Testis (tissue), 2 donors: ENCODE results near the gene TCP1.

Experiments
- CTCF ChIP-seq, 3 experiments: fragments of 450-650 bp in 2 of 3; fragments of 200-600 bp in 1 of 3; sonication (generic) in 1 of 3; IDR thresholded peaks; one replicate each; pipeline ENCODE4 v1.5.1; 2016 to 2019; ENCODE audit warnings: antibody characterized with exemption in 3 of 3, mild to moderate bottlenecking in 2 of 3, moderate library complexity in 1 of 3
- POLR2A ChIP-seq: fragments of 450-650 bp; IDR thresholded peaks from one replicate; pipeline ENCODE4 v1.6.1; 2017; ENCODE audit warnings: antibody characterized with exemption, mild to moderate bottlenecking, moderate library complexity

GRCh38 chr6:159800141-159800865, 10.9 kb upstream of the TCP1 start, which contains the start of gene PNLDC1:
- no peak for TF ChIP-seq CTCF (IDR thresholded peaks at IDR 0.05)
- TF ChIP-seq POLR2A, result no peak
